Endothelial cell of umbilical vein (primary cell): Measurements from ENCODE around the gene MYRIP.

ENCODE experiments used
- FOS ChIP-seq: IDR thresholded peaks from 2 replicates; pipeline ENCODE4 v1.6.1; 2011; ENCODE audit warnings: mild to moderate bottlenecking, low read length, moderate library complexity, borderline replicate concordance; ENCODE audit not compliant: insufficient read depth
- MYC ChIP-seq: IDR thresholded peaks from one replicate; pipeline ENCODE4 v1.6.1; 2011; ENCODE audit warnings: mild to moderate bottlenecking, low read depth, low read length
- POLR2A ChIP-seq: IDR thresholded peaks from 2 replicates; pipeline ENCODE4 v1.6.1; 2012; ENCODE audit warnings: low read depth, mild to moderate bottlenecking, control low read depth, low read length
- POLR2AphosphoS5 ChIP-seq: IDR thresholded peaks from 2 replicates; pipeline ENCODE4 v1.6.1; 2012; ENCODE audit warnings: low read depth, mild to moderate bottlenecking, control low read depth, low read length, moderate library complexity; ENCODE audit not compliant: insufficient read depth
- TF ChIP-seq, protein P1 (sequence below), 2 donors: IDR thresholded peaks; 1 replicate in 1 of 2; 2 replicates in 1 of 2; pipeline ENCODE4 v1.5.1; 2011; ENCODE audit warnings: low read length in 2 of 2, mild to moderate bottlenecking in 2 of 2, moderate library complexity in 2 of 2, control low read depth in 1 of 2, inconsistent platforms in 1 of 2, low read depth in 1 of 2; ENCODE audit not compliant: insufficient read depth in 1 of 2; ENCODE audit errors: extremely low read depth in 1 of 2

DNA sequence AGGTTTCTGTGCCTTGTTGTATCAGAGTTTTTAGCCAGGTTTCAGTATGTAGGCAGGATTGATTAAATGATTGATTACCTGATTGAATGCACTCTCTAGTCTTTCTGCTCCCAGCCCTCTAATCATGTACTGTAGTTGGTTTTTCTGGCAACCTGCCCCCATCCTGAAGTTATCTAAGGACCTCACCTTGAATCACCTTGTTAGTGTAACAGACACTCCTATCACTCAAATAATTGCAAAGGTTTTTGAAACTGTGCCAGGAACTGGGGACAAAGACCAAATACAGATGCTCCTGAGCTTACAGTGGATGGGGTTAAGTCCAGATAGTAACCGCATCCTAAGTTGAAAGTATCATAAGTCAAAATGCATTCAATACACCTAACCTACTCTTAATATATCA, 358.5 kb downstream of the MYRIP start:
- no peak for TF ChIP-seq POLR2A
- TF ChIP-seq, protein P1, sequence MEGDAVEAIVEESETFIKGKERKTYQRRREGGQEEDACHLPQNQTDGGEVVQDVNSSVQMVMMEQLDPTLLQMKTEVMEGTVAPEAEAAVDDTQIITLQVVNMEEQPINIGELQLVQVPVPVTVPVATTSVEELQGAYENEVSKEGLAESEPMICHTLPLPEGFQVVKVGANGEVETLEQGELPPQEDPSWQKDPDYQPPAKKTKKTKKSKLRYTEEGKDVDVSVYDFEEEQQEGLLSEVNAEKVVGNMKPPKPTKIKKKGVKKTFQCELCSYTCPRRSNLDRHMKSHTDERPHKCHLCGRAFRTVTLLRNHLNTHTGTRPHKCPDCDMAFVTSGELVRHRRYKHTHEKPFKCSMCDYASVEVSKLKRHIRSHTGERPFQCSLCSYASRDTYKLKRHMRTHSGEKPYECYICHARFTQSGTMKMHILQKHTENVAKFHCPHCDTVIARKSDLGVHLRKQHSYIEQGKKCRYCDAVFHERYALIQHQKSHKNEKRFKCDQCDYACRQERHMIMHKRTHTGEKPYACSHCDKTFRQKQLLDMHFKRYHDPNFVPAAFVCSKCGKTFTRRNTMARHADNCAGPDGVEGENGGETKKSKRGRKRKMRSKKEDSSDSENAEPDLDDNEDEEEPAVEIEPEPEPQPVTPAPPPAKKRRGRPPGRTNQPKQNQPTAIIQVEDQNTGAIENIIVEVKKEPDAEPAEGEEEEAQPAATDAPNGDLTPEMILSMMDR (IDR thresholded peaks at IDR 0.05; ENCODE audit: extremely low read depth in 1 of 2, insufficient read depth in 1 of 2, low read depth in 1 of 2, low read length in 2 of 2): no peak
- TF ChIP-seq POLR2AphosphoS5: no peak
- no peak for TF ChIP-seq MYC
- TF ChIP-seq FOS: no peak
